ENCODE measurements around the gene ADRA1B.

Gene ADRA1B

GRCh38 chr5:159969966-159970365 lies 53.7 kb downstream of the ADRA1B start:
- TF ChIP-seq CTCF (IDR thresholded peaks at IDR 0.05; ENCODE audit: control extremely low read depth, extremely low read depth, low read depth, missing control alignments): no peak
- DNase-seq (ENCODE audit: extremely low spot score): no peak
- ChIA-PET CTCF (interaction anchor here (1.0 kb wide), 1 partner anchor 18 kb away, joined by 4 read pairs; no protein-coding TSS in a partner anchor), POLR2A (no interaction called here)

GRCh38 chr5:159971038-159971437 lies 54.8 kb downstream of the ADRA1B start:
- no peak for TF ChIP-seq CTCF (IDR thresholded peaks at IDR 0.05; ENCODE audit: control extremely low read depth, extremely low read depth, low read depth, missing control alignments)
- POLR2A ChIA-PET: no interaction called here
- no peak for DNase-seq (ENCODE audit: extremely low spot score)
- CTCF ChIA-PET: no interaction called here

GRCh38 chr5:159971514-159971913 lies 55.2 kb downstream of the ADRA1B start:
- ChIA-PET POLR2A (no interaction called here), CTCF (no interaction called here)
- DNase-seq (ENCODE audit: extremely low spot score): no peak
- TF ChIP-seq CTCF (IDR thresholded peaks at IDR 0.05; ENCODE audit: control extremely low read depth, extremely low read depth, low read depth, missing control alignments): no peak

GRCh38 chr5:159971931-159972461 lies 55.7 kb downstream of the ADRA1B start:
- ChIA-PET POLR2A (no interaction called here), CTCF (no interaction called here)
- DNase-seq (ENCODE audit: extremely low spot score): no peak
- no peak for TF ChIP-seq CTCF (IDR thresholded peaks at IDR 0.05; ENCODE audit: control extremely low read depth, extremely low read depth, low read depth, missing control alignments)

GRCh38 chr5:159972538-159973362 lies 56.5 kb downstream of the ADRA1B start:
- no peak for DNase-seq (ENCODE audit: extremely low spot score)
- ChIA-PET CTCF (no interaction called here), POLR2A (no interaction called here)
- TF ChIP-seq CTCF (IDR thresholded peaks at IDR 0.05; ENCODE audit: control extremely low read depth, extremely low read depth, low read depth, missing control alignments): no peak

- POLR2A ChIA-PET: no interaction called here
- no peak for TF ChIP-seq CTCF (IDR thresholded peaks at IDR 0.05; ENCODE audit: control extremely low read depth, extremely low read depth, low read depth, missing control alignments)
- CTCF ChIA-PET: no interaction called here
- no peak for DNase-seq (ENCODE audit: extremely low spot score)
Measured at GRCh38 chr5:159975462-159976019, 59.3 kb downstream of the ADRA1B start.

Data from GM10248 (cell line).